HFFc6 (cell line): ENCODE data around the gene RMRP. TPM values are rescaled to one million over a fixed set of nuclear protein-coding genes. Genes with fewer than 3 reads are reported as not detected.

Experiments
- DNase-seq: peaks from one replicate; pipeline ENCODE4 v3.0.0-alpha.2; 2018
- H3K27ac Mint-ChIP-seq: 2 replicates; pipeline ENCODE4 v1.8.0; 2020; ENCODE audit warnings: mild to moderate bottlenecking, mixed read lengths
- H3K27me3 Mint-ChIP-seq: 2 replicates; pipeline ENCODE4 v1.8.0; 2021; ENCODE audit warnings: mild to moderate bottlenecking, moderate library complexity, mixed read lengths; ENCODE audit not compliant: insufficient read depth
- H3K36me3 Mint-ChIP-seq: 2 replicates; pipeline ENCODE4 v1.8.0; 2021; ENCODE audit warnings: low read depth, mixed read lengths
- H3K4me1 Mint-ChIP-seq: 2 replicates; pipeline ENCODE4 v1.8.0; 2020; ENCODE audit warnings: low read depth, mixed read lengths
- H3K4me3 Mint-ChIP-seq: 2 replicates; pipeline ENCODE4 v1.8.0; 2020; ENCODE audit warnings: mild to moderate bottlenecking, moderate library complexity, mixed read lengths
- H3K9me3 Mint-ChIP-seq: 2 replicates; pipeline ENCODE4 v1.8.0; 2020; ENCODE audit warnings: mild to moderate bottlenecking, mixed read lengths
- microRNA-seq: library from miRNA; unstranded; fragments of <30 nt; microRNA quantifications from one replicate; pipeline ENCODE4, GENCODE V29; 2019
- total RNA-seq, 6 experiments: library from RNA; stranded (reverse); fragmentation: NEBNext Ultra II Directional; extraction: Animal tissue kit (Norgen Biotek cat#: 25700); gene quantifications; 2 replicates in 1 of 6; 3 replicates in 5 of 6; pipeline ENCODE4 v1.2.3, GENCODE V29; 2021
- TF ChIP-seq, protein P1 (sequence below): fragments of 200-600 bp; sonication (generic); IDR thresholded peaks from 2 replicates; pipeline ENCODE4 v1.5.0; 2021; ENCODE audit warnings: antibody characterized with exemption, mild to moderate bottlenecking

RMRP gene
- total RNA-seq, 6 experiments from 2014 or later, result 9,197 to 39,404 (median 23,537) TPM

DNA sequence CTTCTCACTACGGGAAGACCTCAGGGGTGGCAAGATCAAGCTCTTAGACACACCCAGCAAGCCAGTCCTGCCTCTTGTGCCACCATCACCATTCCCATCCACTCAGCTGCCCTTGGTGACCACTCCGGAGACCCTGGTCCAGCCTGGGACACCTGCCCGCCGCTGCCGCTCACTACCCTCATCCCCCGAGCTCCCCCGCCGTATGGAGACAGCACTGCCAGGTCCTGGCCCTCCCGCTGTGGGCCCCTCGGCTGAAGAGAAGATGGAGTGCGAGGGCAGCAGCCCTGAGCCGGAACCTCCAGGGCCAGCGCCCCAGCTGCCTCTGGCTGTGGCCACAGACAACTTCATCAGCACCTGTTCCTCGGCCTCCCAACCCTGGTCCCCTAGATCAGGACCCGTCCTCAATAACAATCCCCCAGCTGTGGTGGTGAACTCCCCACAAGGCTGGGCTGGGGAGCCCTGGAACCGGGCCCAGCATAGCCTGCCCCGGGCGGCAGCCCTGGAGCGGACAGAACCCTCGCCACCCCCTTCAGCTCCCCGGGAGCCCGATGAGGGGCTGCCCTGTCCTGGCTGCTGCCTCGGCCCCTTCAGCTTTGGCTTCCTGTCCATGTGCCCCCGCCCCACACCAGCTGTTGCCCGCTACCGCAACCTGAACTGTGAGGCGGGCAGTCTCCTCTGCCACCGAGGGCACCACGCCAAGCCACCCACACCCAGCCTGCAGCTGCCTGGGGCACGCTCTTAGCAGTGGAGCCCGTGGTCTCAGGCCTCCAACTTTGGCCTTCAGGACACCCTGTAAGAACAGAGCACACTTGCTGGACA is 48.6 kb downstream of the RMRP start:
- H3K36me3 Mint-ChIP-seq, result peaks cover 4% of the 10 kb centered on the region; the same call in 1 of the 2 replicates
- H3K27ac Mint-ChIP-seq, result no peak overlapping the region
- no peak for DNase-seq

DNA sequence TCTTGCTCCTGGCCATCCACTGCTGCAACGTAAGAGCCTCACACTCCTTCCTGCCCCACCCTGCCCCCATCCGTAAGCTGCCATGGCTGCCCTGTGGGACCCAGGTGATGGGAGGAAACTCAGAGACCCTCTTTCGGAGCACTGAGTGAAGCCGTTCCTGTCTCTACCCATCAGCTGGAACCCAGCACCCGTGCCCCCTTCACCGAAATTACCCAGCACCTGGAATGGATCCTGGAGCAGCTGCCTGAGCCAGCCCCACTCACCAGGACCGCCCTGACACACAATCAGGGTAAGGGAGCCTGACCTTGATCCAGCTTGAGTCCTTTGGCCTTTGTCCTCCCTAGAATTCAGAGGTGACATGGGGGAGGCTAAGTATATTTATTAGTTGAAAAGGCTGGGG is 49.6 kb downstream of the RMRP start:
- Mint-ChIP-seq H3K9me3 (no peaks in the 10 kb centered on the region), H3K27ac (no peak overlapping the region), H3K27me3 (peaks cover 1% of the 10 kb centered on the region), H3K36me3 (peaks cover 4% of the 10 kb centered on the region; the same call in 1 of the 2 replicates), H3K4me1 (peaks cover 23% of the 10 kb centered on the region), H3K4me3 (no peak overlapping the region)
- TF ChIP-seq, protein P1, sequence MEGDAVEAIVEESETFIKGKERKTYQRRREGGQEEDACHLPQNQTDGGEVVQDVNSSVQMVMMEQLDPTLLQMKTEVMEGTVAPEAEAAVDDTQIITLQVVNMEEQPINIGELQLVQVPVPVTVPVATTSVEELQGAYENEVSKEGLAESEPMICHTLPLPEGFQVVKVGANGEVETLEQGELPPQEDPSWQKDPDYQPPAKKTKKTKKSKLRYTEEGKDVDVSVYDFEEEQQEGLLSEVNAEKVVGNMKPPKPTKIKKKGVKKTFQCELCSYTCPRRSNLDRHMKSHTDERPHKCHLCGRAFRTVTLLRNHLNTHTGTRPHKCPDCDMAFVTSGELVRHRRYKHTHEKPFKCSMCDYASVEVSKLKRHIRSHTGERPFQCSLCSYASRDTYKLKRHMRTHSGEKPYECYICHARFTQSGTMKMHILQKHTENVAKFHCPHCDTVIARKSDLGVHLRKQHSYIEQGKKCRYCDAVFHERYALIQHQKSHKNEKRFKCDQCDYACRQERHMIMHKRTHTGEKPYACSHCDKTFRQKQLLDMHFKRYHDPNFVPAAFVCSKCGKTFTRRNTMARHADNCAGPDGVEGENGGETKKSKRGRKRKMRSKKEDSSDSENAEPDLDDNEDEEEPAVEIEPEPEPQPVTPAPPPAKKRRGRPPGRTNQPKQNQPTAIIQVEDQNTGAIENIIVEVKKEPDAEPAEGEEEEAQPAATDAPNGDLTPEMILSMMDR, result no peak
- DNase-seq, result no peak

More for the DNA sequence above, 48.6 kb downstream of the RMRP start:
- TF ChIP-seq, protein P1, result no peak
- Mint-ChIP-seq H3K27me3 (peaks cover 5% of the 10 kb centered on the region), H3K9me3 (no peaks in the 10 kb centered on the region), H3K4me1 (peaks cover 13% of the 10 kb centered on the region), H3K4me3 (no peak overlapping the region)

Small RNAs within 50 kb of the gene (microRNA-seq; reads per million reads assigned to microRNA genes)
- gene MIR4667, result 4.6 reads per million

Other genes starting within 250 kb of the RMRP start
- gene RUSC2, start 167.9 kb downstream of the RMRP start, total RNA-seq, result 10 to 100 TPM; 54.0 to 70.7 (median 59.9) TPM
- 10 to 100 TPM; 25.4 to 33.2 (median 28.5) TPM for gene TESK1, start 52.8 kb downstream of the RMRP start, total RNA-seq
- under 1 TPM; 0.37 to 0.87 (median 0.49) TPM for gene CD72, start 39.6 kb downstream of the RMRP start, total RNA-seq
- gene SIT1, start 7.1 kb downstream of the RMRP start, total RNA-seq, result not detected
- gene CCDC107, start 273 bp upstream of the RMRP start, total RNA-seq, result 10 to 100 TPM; 22.5 to 29.8 (median 24.6) TPM
- 1 to 10 TPM; 1.7 to 4.4 (median 2.6) TPM for gene ARHGEF39, start 7.2 kb upstream of the RMRP start, total RNA-seq
- gene CA9, start 15.9 kb upstream of the RMRP start, total RNA-seq, result under 1 TPM in 1 of 6 experiments, not detected in 5; 0.28 TPM
- 1,000 to 10,000 TPM; 1,810 to 3,557 (median 2,546) TPM for gene TPM2, start 31.9 kb upstream of the RMRP start, total RNA-seq
- gene TLN1, start 74.2 kb upstream of the RMRP start, total RNA-seq, result 100 to 1,000 TPM; 470 to 562 (median 491) TPM
- 100 to 1,000 TPM; 106 to 127 (median 114) TPM for gene CREB3, start 74.6 kb upstream of the RMRP start, total RNA-seq
- 10 to 100 TPM; 22.9 to 25.7 (median 24.0) TPM for gene GBA2, start 91.2 kb upstream of the RMRP start, total RNA-seq
- 10 to 100 TPM; 27.6 to 35.1 (median 30.9) TPM for gene RGP1, start 91.3 kb upstream of the RMRP start, total RNA-seq
- gene MSMP, start 96.3 kb upstream of the RMRP start, total RNA-seq, result not detected
- gene NPR2, start 133.6 kb upstream of the RMRP start, total RNA-seq, result 10 to 100 TPM; 38.3 to 48.5 (median 41.7) TPM
- 1 to 10 TPM in 4 of 6 experiments, under 1 TPM in 2; 0.80 to 1.7 (median 1.2) TPM for gene SPAG8, start 154.2 kb upstream of the RMRP start, total RNA-seq
- 10 to 100 TPM; 23.3 to 35.3 (median 34.6) TPM for gene HINT2, start 157.0 kb upstream of the RMRP start, total RNA-seq
- not detected for gene FAM221B, start 170.7 kb upstream of the RMRP start, total RNA-seq
- 10 to 100 TPM in 5 of 6 experiments, 1 to 10 TPM in 1; 8.7 to 15.2 (median 12.0) TPM for gene TMEM8B, start 171.2 kb upstream of the RMRP start, total RNA-seq
- gene OR13J1, start 212.4 kb upstream of the RMRP start, total RNA-seq, result not detected
- gene HRCT1, start 248.2 kb upstream of the RMRP start, total RNA-seq, result 1 to 10 TPM; 2.5 to 4.1 (median 3.3) TPM